GM18526 (cell line): ENCODE measurements around the gene CSNK1G1.

Experiments
- POLR2A ChIP-seq: IDR thresholded peaks from 3 replicates; pipeline ENCODE4 v1.6.1; 2011; ENCODE audit not compliant: insufficient read length; ENCODE audit errors: extremely low read depth

Gene CSNK1G1

GRCh38 chr15:64144565-64145281, 211.2 kb downstream of the CSNK1G1 start:
- no peak for TF ChIP-seq POLR2A

- TF ChIP-seq POLR2A: no peak
Measured at GRCh38 chr15:64144192-64144564, 211.8 kb downstream of the CSNK1G1 start.

DNA sequence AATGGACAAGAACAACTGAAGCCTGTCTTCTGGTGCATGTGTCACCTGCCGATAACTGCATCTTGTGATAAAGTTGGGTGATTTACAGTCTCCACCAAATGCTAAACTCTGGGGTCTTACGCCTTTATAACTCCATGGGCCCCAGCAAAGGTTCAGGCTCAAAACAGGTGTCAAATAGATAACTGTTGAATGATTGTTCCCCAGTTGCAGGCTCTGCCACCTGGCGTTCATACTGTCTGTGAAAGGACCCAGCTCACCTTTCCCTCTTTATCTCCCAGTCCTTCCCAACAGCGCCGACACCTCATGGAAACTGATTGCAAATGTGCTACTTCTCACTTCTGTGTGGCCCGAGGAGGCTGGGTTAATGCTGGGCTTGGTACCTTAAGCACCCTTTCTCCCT, 212.7 kb downstream of the CSNK1G1 start:
- no peak for TF ChIP-seq POLR2A

DNA sequence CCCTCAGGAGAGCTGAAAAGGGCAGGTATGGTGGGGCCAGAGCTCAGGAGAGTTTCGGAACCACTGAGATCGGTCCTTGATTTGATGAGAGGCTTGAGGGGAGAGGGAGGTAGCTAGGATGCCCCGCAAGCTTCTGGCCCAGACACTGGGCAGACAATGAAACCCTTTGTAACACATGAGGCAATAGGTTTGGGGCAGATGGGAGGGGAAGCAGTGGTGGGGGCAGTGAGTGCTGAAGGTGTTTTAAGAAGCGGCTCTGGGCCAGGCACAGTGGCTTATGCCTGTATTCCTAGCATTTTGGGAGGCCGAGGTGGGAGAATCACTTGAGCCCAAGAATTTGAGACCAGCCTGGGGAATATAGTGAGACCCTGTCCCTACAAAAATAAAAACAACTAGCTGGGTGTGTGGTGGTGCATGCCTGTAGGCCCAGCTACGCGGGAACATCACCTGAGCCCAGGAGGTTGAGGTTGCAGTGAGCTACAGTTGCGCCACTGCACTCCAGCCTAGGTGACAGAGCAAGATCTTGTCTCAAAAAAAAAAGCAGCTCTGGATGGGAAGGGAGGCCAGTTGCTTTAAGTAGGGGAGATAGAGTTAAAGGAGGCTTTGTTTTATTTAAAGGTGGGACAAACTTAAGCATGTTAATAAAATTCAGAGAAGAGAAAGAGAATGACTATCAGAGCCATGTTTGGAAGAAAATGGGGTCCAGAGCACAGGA, 214.0 kb downstream of the CSNK1G1 start:
- TF ChIP-seq POLR2A: no peak

- TF ChIP-seq POLR2A: no peak
Measured at GRCh38 chr15:64138331-64138941, 217.5 kb downstream of the CSNK1G1 start.

- TF ChIP-seq POLR2A: no peak
Measured at GRCh38 chr15:64137226-64137833, 218.6 kb downstream of the CSNK1G1 start.

DNA sequence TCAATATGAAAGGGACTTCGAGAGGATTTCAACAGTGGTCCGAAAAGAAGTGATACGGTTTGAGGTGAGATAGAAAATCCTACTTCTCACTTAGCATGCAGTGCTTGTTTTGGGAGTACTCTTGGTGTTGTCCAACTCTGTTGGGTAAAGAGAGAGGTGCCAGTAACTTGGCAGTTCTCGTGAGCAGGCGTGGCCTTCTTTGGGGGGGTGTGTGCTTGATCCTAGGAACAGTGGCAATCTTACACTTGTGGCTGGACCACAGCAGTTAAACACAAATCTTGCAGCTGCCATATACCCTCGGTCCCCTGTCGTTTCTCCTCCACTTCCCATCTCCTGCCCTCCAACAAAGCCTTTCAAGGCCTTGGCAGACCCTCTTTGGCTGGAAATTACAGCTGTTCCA, 219.6 kb downstream of the CSNK1G1 start:
- no peak for TF ChIP-seq POLR2A

DNA sequence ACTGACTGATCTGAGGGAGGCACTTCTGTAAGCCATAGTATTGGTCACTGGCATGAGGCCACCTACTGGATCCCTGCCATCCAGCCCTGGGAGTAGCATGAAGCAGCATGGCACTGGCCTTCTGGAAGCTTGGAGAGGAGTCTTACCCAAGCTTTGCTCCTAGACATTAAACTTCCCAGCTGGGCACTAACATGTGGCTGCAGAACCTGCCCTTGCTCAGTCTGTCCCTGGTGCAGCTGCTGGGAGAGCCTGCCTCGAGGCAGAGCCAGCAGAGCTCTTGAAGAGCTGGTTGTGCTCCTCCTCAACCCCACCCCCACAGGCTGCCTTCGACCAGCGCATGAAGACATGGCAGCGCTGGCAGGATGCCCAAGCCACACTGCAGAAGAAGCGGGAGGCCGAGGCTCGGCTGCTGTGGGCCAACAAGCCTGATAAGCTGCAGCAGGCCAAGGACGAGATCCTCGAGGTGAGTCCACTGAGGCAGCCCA, 221.6 kb downstream of the CSNK1G1 start:
- TF ChIP-seq POLR2A: no peak

- TF ChIP-seq POLR2A: no peak
Measured at GRCh38 chr15:64133623-64134344, 222.2 kb downstream of the CSNK1G1 start.

- TF ChIP-seq POLR2A: no peak
Measured at GRCh38 chr15:64132217-64132616, 223.8 kb downstream of the CSNK1G1 start.

GRCh38 chr15:64131547-64131946, 224.4 kb downstream of the CSNK1G1 start:
- no peak for TF ChIP-seq POLR2A

- no peak for TF ChIP-seq POLR2A
Measured at GRCh38 chr15:64130159-64130558, 225.8 kb downstream of the CSNK1G1 start.

GRCh38 chr15:64127521-64128270, 228.3 kb downstream of the CSNK1G1 start:
- no peak for TF ChIP-seq POLR2A

DNA sequence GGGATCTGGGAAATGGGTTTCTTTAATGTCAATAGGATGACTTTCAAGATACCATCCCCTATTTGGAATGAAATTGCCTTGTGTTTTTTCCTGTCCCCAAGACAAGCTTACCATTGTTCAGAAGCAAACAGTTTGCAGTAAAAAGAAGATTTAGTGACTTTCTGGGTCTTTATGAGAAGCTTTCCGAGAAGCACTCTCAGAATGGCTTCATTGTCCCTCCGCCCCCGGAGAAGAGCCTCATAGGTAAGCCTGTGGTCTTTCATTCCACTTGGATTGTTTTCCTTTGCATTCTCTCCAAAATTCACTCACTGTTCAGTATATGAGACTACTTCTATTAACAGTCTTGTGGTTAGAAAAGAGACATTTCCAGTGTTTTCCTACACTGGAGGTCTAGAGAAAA, 230.0 kb downstream of the CSNK1G1 start:
- TF ChIP-seq POLR2A: no peak

- TF ChIP-seq POLR2A: no peak
Measured at GRCh38 chr15:64122936-64123351, 233.0 kb downstream of the CSNK1G1 start.

- TF ChIP-seq POLR2A: no peak
Measured at GRCh38 chr15:64122444-64122843, 233.5 kb downstream of the CSNK1G1 start.
